ENCODE data around the gene CACNG8.

GRCh38 chr19:53977991-53978731, 15.4 kb downstream of the CACNG8 start:
- TF ChIP-seq CTCF (IDR thresholded peaks at IDR 0.05; ENCODE audit: insufficient read depth, low read depth, low read length) (no peak), EZH2 (IDR thresholded peaks at IDR 0.05; ENCODE audit: insufficient read depth, low read length) (peak; percentile 74)
